Fibroblast of the aortic adventitia (primary cell): ENCODE results near the gene PKNOX2. TPM values are rescaled to one million over a fixed set of nuclear protein-coding genes. Genes with fewer than 3 reads are reported as not detected.

Experiments
- DNase-seq: peaks from one replicate; pipeline ENCODE4 v3.0.0-alpha.2; 2010; ENCODE audit warnings: low read depth
- H3K4me3 ChIP-seq: 2 replicates; pipeline ENCODE4 v1.5.1; 2011; ENCODE audit warnings: low read depth, mild to moderate bottlenecking, control low read depth, low read length, moderate library complexity
- total RNA-seq: library from RNA; depleted of rRNA; stranded (reverse); fragments of >200 nt; gene quantifications from 2 replicates; pipeline ENCODE4 v1.2.3, GENCODE V29; 2012; ENCODE audit warnings: low replicate concordance
- TF ChIP-seq, protein P1 (sequence below): IDR thresholded peaks from 2 replicates; pipeline ENCODE4 v1.5.1; 2011; ENCODE audit warnings: mild to moderate bottlenecking, low read length, control low read depth, inconsistent platforms; ENCODE audit not compliant: insufficient read depth

The PKNOX2 gene
- total RNA-seq, 1 donor: 2.0 TPM

DNA sequence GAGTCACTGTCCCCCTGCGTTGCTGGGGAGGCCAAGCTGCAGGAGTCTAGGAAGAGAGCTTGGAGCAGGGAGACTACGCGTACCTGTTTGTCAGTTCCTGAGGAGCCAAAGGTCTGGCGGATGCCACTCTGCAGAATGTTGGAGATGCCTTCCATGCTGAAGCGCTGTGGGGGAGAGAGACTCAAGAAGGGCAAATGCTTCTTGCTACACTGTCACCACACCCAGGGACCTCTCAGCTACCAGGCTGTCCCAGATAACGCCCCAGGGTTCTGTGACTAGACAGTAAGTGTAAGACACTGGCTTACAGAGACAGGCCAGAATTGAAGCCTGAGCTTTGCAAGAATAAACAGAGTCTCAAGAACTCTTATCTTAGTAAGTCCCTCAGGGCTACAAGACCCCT, 289.5 kb downstream of the PKNOX2 start:
- TF ChIP-seq, protein P1, sequence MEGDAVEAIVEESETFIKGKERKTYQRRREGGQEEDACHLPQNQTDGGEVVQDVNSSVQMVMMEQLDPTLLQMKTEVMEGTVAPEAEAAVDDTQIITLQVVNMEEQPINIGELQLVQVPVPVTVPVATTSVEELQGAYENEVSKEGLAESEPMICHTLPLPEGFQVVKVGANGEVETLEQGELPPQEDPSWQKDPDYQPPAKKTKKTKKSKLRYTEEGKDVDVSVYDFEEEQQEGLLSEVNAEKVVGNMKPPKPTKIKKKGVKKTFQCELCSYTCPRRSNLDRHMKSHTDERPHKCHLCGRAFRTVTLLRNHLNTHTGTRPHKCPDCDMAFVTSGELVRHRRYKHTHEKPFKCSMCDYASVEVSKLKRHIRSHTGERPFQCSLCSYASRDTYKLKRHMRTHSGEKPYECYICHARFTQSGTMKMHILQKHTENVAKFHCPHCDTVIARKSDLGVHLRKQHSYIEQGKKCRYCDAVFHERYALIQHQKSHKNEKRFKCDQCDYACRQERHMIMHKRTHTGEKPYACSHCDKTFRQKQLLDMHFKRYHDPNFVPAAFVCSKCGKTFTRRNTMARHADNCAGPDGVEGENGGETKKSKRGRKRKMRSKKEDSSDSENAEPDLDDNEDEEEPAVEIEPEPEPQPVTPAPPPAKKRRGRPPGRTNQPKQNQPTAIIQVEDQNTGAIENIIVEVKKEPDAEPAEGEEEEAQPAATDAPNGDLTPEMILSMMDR: no peak
- no peak for DNase-seq
- no peak overlapping the region for H3K4me3 ChIP-seq

DNA sequence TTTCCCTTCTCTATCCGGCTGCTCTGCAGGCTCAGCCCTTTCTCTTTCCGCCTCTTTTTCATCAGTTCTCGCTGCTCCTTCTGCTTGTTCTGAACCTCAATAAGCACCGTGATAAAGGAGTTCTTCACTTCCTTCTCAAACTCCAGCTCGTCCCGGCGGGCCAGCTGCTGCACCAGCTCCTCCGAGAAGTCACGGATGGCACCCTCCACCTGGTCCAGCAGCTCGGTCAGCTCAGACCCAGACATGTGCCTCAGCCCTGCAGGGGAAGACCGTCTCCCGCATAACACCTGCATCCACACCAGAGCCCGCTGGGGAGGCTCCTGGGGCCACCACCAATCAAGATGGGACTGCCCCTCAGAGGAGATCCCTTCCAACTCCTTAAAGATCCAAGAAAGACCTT, 291.3 kb downstream of the PKNOX2 start:
- H3K4me3 ChIP-seq: no peak overlapping the region
- TF ChIP-seq, protein P1: no peak
- DNase-seq: no peak

DNA sequence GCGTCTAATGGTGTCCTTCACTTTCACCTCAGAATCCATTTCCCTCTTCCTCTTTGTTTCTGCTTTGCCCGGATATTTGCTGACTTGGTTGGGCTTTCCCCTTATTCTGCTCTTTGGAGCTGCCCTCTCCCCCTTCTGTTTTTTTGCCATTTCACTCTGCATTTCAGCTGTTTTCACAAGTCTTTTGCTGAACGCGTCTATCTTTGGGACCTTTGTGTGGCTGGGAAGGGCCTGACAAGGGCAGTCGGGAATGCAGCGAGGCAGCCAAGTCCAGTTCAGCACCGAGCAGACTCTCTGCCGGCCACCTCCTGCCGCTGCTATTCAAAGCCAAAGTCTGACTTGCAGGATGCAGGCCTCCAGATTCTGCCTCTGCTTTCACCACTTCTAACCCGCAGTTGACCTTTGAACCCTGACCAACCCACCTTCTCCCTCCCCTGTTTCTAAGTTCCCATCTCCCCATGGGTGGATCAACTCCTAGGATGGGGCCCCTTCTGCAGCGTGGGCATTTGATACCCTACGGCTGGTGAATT, 293.3 kb downstream of the PKNOX2 start:
- TF ChIP-seq, protein P1: no peak
- peak; percentile 91 for DNase-seq
- no peak overlapping the region for H3K4me3 ChIP-seq

DNA sequence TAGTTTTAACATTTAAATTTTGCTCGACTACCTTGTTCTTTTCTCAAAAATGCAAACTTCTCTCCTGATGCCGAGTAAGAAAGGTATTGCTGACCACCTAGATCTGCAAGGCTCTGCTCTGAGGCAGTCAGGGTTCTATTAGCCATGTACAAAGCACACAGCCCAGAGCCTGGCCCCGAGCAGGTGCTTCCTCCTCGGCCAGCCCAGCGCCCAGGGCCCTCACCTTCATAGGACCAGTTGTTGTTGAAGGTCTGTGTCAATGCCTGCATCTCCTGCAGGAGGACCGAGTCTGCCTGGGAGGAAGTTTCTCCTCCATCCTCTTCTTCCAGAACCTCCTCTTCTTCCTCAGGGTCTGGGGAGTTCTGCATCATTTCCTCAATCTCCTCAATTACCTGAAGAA, 295.7 kb downstream of the PKNOX2 start:
- no peak for DNase-seq
- TF ChIP-seq, protein P1: no peak

DNA sequence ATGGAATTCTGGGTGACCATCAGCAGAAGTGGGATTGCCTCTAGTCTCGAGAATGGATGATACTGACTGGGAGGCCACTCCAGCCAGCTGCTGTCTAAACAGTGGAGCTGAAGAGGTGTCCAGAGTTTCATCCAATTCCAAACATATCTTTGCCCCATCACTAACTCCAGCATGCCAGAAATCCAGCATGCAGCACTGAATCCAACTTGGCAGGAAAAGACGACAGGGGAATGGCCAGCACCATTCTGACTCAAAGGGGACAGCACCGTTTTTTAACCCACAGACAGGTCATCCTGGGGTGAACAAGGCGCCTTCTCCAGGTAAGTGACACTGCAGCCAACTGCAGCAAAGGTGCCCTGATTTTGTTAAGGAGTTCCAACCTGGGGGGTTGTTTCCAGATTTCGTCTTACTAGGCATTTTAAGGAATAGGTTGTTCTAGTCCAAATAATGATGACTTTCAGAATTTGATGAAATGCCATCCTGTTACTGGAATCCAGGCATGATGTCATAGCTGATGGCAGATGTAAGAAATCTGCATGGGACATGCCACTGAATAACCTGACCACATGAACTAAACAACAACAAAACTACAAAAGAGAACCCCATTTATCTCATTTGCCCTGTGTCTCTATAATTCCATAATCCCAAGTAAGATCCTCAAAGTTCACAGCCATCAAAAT, 299.2 kb downstream of the PKNOX2 start:
- DNase-seq: peak; percentile 53
- no peak overlapping the region for H3K4me3 ChIP-seq
- TF ChIP-seq, protein P1: no peak

More for the DNA sequence above, 295.7 kb downstream of the PKNOX2 start:
- no peak overlapping the region for H3K4me3 ChIP-seq

DNA sequence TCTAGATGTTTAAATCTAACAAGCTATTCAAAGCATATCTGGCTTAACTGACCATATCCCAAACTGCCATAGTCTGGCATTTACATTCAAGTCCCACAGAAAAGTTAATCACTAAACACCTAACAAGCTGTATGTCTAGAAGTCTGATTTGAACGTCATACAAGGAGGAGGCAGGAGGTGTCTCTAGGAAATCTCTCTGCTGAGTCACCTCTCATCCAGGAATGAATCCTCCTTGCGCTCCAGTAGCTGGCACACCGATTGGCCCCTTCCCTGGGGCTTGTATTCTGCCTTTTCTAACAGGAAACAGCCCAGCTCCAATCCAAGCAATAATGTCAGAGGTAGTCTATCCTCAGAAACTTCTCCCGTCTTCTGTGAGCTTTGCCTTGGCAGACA, 299.7 kb downstream of the PKNOX2 start:
- no peak overlapping the region for H3K4me3 ChIP-seq
- DNase-seq: peak; percentile 28

More for the DNA sequence above, 299.7 kb downstream of the PKNOX2 start:
- TF ChIP-seq, protein P1: no peak
